ENCODE data around the gene PANK4.

DNA sequence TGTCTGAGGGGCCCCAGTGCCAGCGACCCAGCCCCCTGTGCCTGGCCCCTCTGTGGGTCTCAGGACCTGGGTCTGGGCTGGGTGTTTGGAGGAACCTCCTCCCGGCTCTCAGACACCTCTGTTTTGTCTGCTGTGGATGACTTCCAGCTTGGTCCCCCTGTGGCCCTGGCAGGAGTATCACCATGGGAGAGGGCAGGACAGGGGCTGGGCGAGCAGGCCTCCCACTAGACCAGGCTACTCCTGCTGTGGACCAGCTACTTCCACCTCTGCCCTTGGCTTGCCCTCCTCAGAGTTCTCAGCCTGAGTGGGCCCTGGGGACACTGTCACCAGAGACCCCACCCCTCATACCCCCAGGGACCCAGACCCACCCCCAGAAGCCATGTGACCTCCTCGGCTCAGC, 28.5 kb downstream of the PANK4 start:
- TF ChIP-seq, protein P1, sequence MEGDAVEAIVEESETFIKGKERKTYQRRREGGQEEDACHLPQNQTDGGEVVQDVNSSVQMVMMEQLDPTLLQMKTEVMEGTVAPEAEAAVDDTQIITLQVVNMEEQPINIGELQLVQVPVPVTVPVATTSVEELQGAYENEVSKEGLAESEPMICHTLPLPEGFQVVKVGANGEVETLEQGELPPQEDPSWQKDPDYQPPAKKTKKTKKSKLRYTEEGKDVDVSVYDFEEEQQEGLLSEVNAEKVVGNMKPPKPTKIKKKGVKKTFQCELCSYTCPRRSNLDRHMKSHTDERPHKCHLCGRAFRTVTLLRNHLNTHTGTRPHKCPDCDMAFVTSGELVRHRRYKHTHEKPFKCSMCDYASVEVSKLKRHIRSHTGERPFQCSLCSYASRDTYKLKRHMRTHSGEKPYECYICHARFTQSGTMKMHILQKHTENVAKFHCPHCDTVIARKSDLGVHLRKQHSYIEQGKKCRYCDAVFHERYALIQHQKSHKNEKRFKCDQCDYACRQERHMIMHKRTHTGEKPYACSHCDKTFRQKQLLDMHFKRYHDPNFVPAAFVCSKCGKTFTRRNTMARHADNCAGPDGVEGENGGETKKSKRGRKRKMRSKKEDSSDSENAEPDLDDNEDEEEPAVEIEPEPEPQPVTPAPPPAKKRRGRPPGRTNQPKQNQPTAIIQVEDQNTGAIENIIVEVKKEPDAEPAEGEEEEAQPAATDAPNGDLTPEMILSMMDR (IDR thresholded peaks at IDR 0.05; ENCODE audit: low read depth, low read length, poor library complexity, severe bottlenecking) = no peak
- no peak for TF ChIP-seq EZH2phosphoT487 (IDR thresholded peaks at IDR 0.05; ENCODE audit: borderline replicate concordance, low read length)

Data from DOHH2 (cell line).